ENCODE measurements around the gene PRKN. TPM values are rescaled to one million over a fixed set of nuclear protein-coding genes. Genes with fewer than 3 reads are reported as not detected.

The PRKN gene
- polyA plus RNA-seq, 6 donors from 2014 or later, result 1.4 to 9.3 (median 3.6) TPM

DNA sequence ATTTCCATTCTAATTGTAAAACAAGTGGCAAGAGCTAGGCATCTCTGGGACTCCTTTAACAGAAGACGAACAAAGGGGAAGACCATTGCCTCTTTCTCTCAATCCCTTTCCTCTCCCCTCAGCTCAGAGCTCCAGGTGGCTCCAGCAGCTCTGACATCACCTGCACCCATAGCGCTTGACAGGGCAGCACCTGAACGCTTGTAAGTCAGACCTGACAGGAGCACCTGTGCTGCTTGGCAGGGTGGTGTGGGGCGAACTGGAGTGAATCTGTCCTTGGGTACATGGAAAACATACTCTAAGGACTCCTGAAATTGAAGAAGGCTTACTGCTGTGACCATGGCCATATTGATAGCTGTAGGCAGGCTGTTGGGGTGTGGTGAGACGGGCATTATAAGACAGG is 1044.2 kb downstream of the PRKN start:
- DNase-seq (no peak), ATAC-seq (ENCODE audit: low read depth in 2 of 2) (no peak)
- H3K4me3 Mint-ChIP-seq, result no peak overlapping the region
- peaks cover 0 to 4% (median 0%) of the 10 kb centered on the region in 3 donors for H3K27me3 Mint-ChIP-seq
- no peaks in the 10 kb centered on the region for H3K4me1 Mint-ChIP-seq
- peaks cover 0 to 5% (median 0%) of the 10 kb centered on the region in 7 donors for H3K9me3 Mint-ChIP-seq
- H3K36me3 Mint-ChIP-seq, result no peaks in the 10 kb centered on the region
- no peak overlapping the region for H3K27ac Mint-ChIP-seq

DNA sequence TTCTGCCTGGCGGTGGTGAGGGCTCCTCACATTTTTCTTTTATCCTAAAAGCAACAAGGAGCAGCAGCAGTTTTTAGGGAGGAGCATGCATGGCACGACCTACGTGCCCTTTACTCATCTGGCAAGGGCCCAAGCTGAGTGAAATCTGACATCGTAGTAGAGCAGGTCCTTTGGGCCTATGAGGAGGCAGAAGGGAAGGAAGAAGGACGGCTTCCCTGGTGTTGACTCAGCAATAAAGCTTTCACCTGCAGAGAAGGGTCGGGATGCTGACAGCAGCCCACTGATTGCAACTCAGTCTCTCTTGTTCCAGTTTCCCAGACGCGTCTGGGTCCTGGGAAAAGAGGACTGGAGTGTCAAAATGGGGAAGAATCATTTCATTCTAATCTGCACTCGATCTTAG is 1044.6 kb downstream of the PRKN start:
- ATAC-seq (ENCODE audit: low read depth in 2 of 2), result no peak

DNA sequence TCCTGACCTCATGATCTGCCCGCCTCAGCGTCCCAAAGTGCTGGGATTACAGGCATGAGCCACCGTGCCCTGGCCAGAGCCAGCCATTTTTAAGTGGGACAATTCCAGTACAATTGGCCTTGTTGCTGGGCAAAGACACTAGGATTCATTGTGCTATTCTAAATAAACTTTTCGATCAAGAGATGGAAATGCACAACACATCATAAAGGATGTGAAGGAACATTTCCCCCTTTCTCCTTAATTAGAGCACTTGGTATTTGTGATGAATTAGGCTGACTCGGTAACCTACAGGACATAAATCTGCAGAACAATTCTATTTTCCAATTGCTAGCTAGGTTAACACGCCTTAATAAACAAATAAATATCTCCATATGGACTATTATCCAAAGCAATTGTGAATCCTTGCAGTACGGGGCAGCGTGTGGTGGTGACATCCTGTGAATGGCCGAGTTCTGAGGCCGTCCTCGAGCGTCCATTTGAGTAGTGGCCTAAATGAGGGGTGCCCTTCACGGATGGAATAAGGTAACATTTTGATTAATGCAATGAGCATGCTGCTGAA is 1047.5 kb downstream of the PRKN start:
- Mint-ChIP-seq H3K27me3 (no peaks in the 10 kb centered on the region), H3K4me1 (no peaks in the 10 kb centered on the region), H3K36me3 (no peaks in the 10 kb centered on the region), H3K27ac (peak overlapping the region in 1 of 6 donors; percentile 65), H3K9me3 (peaks cover 0 to 4% (median 0%) of the 10 kb centered on the region in 7 donors), H3K4me3 (no peak overlapping the region)
- no peak for DNase-seq
- ATAC-seq (ENCODE audit: low read depth in 2 of 2), result no peak

More for the DNA sequence above, 1044.6 kb downstream of the PRKN start:
- no peaks in the 10 kb centered on the region for H3K36me3 Mint-ChIP-seq
- peaks cover 0 to 3% (median 0%) of the 10 kb centered on the region in 7 donors for H3K9me3 Mint-ChIP-seq
- H3K27ac Mint-ChIP-seq, result no peak overlapping the region
- H3K4me1 Mint-ChIP-seq, result no peaks in the 10 kb centered on the region
- peaks cover 0 to 2% (median 0%) of the 10 kb centered on the region in 3 donors for H3K27me3 Mint-ChIP-seq
- H3K4me3 Mint-ChIP-seq, result no peak overlapping the region
- no peak for DNase-seq

DNA sequence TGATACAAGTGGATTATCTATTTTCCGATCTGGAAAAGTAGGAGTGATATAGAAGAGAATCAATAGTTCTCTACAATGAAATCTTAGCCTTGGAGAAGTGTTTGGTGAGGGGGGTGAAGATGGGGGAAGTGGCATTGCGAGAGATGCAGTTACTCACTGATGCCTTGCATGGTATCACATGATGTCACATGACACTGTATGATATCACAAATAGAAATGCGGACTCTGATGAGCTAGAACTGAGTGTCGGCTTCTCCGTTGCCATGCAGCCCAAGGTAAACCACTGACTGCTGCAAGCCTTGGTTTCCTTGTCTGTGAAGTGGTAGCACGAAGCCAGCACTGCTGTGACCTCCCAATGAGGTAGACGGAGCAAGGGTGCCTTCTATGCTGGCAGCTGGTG is 1050.4 kb downstream of the PRKN start:
- H3K4me3 Mint-ChIP-seq, result no peak overlapping the region
- H3K9me3 Mint-ChIP-seq, result peaks cover 0 to 4% (median 0%) of the 10 kb centered on the region in 7 donors
- no peaks in the 10 kb centered on the region for H3K4me1 Mint-ChIP-seq
- H3K27me3 Mint-ChIP-seq, result no peaks in the 10 kb centered on the region
- ATAC-seq (ENCODE audit: low read depth in 2 of 2), result no peak
- no peaks in the 10 kb centered on the region for H3K36me3 Mint-ChIP-seq
- no peak for DNase-seq
- no peak overlapping the region for H3K27ac Mint-ChIP-seq

GRCh38 chr6:161676586-161676985 is 1051.0 kb downstream of the PRKN start:
- Mint-ChIP-seq H3K27me3 (no peaks in the 10 kb centered on the region), H3K4me1 (no peaks in the 10 kb centered on the region), H3K9me3 (peaks cover 0 to 4% (median 0%) of the 10 kb centered on the region in 7 donors), H3K27ac (no peak overlapping the region), H3K36me3 (no peaks in the 10 kb centered on the region), H3K4me3 (no peak overlapping the region)
- ATAC-seq (ENCODE audit: low read depth in 2 of 2) (no peak), DNase-seq (no peak)

DNA sequence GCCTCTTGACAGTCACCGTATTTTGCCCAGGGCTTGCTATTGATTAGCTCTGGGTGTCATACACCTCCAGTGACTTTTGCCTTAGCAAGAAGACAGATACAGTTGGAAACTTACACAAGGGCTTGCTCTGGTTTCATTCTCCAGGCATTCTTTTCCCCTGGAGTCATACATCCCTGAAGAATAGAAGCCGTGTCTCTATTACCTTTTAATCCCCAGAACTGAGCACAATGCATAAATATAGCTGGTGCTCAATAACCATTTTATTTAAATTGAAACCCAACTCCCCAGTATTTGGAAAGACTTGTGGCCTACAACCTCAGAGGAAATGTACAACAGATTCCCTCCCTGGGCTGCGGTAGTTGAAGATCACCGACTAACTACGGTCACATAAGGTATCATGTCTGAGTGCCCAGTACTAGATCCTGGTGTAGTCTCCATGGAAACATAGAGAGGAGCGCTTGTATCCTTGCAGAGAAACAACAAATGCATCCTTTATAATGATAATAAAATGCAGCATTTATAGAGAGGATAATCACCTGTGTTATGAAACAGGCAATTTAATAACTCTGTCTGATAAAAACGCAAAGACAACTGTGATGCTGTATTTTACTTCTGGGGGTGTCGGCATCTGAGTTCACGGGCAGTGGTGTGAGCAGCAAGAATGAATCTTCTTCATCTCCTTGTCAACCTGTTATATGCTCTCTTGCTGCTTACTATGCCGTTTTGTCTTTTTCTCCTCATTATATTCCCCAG is 1052.5 kb downstream of the PRKN start:
- no peak for ATAC-seq (ENCODE audit: low read depth in 2 of 2)
- Mint-ChIP-seq H3K4me1 (no peaks in the 10 kb centered on the region), H3K27me3 (no peaks in the 10 kb centered on the region), H3K4me3 (no peak overlapping the region), H3K27ac (no peak overlapping the region), H3K36me3 (no peaks in the 10 kb centered on the region), H3K9me3 (peaks cover 0 to 4% (median 0%) of the 10 kb centered on the region in 7 donors)
- DNase-seq, result no peak

GRCh38 chr6:161673026-161673425 is 1054.5 kb downstream of the PRKN start:
- Mint-ChIP-seq H3K36me3 (no peaks in the 10 kb centered on the region), H3K9me3 (peaks cover 0 to 4% (median 0%) of the 10 kb centered on the region in 7 donors), H3K27me3 (no peaks in the 10 kb centered on the region), H3K4me3 (no peak overlapping the region), H3K4me1 (no peaks in the 10 kb centered on the region), H3K27ac (no peak overlapping the region)
- DNase-seq (no peak), ATAC-seq (ENCODE audit: low read depth in 2 of 2) (no peak)

- Mint-ChIP-seq H3K4me1 (no peaks in the 10 kb centered on the region), H3K9me3 (peaks cover 0 to 4% (median 0%) of the 10 kb centered on the region in 7 donors)
These were observed 1056.4 kb downstream of the PRKN start for GRCh38 chr6:161671117-161671516.

GRCh38 chr6:161668665-161669064 is 1058.9 kb downstream of the PRKN start:
- Mint-ChIP-seq H3K4me3 (no peak overlapping the region), H3K27me3 (no peaks in the 10 kb centered on the region), H3K9me3 (peaks cover 0 to 7% (median 5%) of the 10 kb centered on the region in 7 donors), H3K4me1 (no peaks in the 10 kb centered on the region), H3K27ac (no peak overlapping the region), H3K36me3 (no peaks in the 10 kb centered on the region)
- ATAC-seq (ENCODE audit: low read depth in 2 of 2), result no peak
- DNase-seq, result no peak

More at GRCh38 chr6:161671117-161671516, 1056.4 kb downstream of the PRKN start:
- DNase-seq, result no peak
- Mint-ChIP-seq H3K27ac (no peak overlapping the region), H3K4me3 (no peak overlapping the region), H3K27me3 (no peaks in the 10 kb centered on the region), H3K36me3 (no peaks in the 10 kb centered on the region)
- no peak for ATAC-seq (ENCODE audit: low read depth in 2 of 2)

- peaks cover 0 to 14% (median 7%) of the 10 kb centered on the region in 7 donors for H3K9me3 Mint-ChIP-seq
- H3K27ac Mint-ChIP-seq, result no peak overlapping the region
- ATAC-seq (ENCODE audit: low read depth in 2 of 2) (no peak), DNase-seq (no peak)
- H3K36me3 Mint-ChIP-seq, result no peaks in the 10 kb centered on the region
- H3K27me3 Mint-ChIP-seq, result no peaks in the 10 kb centered on the region
- H3K4me3 Mint-ChIP-seq, result no peak overlapping the region
- H3K4me1 Mint-ChIP-seq, result no peaks in the 10 kb centered on the region
These were observed 1059.6 kb downstream of the PRKN start for GRCh38 chr6:161667957-161668356.

GRCh38 chr6:161663682-161664081 is 1063.9 kb downstream of the PRKN start:
- ATAC-seq (ENCODE audit: low read depth in 2 of 2) (no peak), DNase-seq (no peak)
- no peaks in the 10 kb centered on the region for H3K27me3 Mint-ChIP-seq
- peaks cover 4 to 32% (median 13%) of the 10 kb centered on the region in 7 donors for H3K9me3 Mint-ChIP-seq
- no peaks in the 10 kb centered on the region for H3K4me1 Mint-ChIP-seq
- no peak overlapping the region for H3K4me3 Mint-ChIP-seq
- no peaks in the 10 kb centered on the region for H3K36me3 Mint-ChIP-seq
- H3K27ac Mint-ChIP-seq, result no peak overlapping the region

GRCh38 chr6:161660666-161661571 is 1066.6 kb downstream of the PRKN start:
- Mint-ChIP-seq H3K9me3 (peaks cover 4 to 32% (median 10%) of the 10 kb centered on the region in 7 donors), H3K27me3 (no peaks in the 10 kb centered on the region), H3K27ac (peak overlapping the region in 1 of 6 donors; percentile 76), H3K4me3 (no peak overlapping the region), H3K36me3 (no peaks in the 10 kb centered on the region), H3K4me1 (no peaks in the 10 kb centered on the region)
- ATAC-seq (ENCODE audit: low read depth in 2 of 2) (no peak), DNase-seq (no peak)

GRCh38 chr6:161658211-161658610 is 1069.4 kb downstream of the PRKN start:
- Mint-ChIP-seq H3K9me3 (peaks cover 4 to 23% (median 6%) of the 10 kb centered on the region in 7 donors), H3K4me3 (no peak overlapping the region), H3K27me3 (no peaks in the 10 kb centered on the region), H3K4me1 (no peaks in the 10 kb centered on the region), H3K36me3 (no peaks in the 10 kb centered on the region), H3K27ac (no peak overlapping the region)
- DNase-seq (no peak), ATAC-seq (ENCODE audit: low read depth in 2 of 2) (no peak)

Measured in naive B cell (primary cell).